Jurkat, Clone E6-1 (cell line): ENCODE data around the gene LCN6. TPM values are rescaled to one million over a fixed set of nuclear protein-coding genes. Genes with fewer than 3 reads are reported as not detected.
"Not testable (repeated sequence)": the region's sequence is repeated elsewhere in the genome, so short reads cannot be mapped to it uniquely, and the experiment has no call there.

Source experiments
- DNase-seq: peaks from one replicate; pipeline ENCODE4 v3.0.0-alpha.2; 2011; ENCODE audit warnings: low read depth, low spot score
- H3K4me3 ChIP-seq: 2 replicates; pipeline ENCODE4 v1.5.1; 2011; ENCODE audit warnings: mild to moderate bottlenecking, low read length, control low read depth, moderate library complexity
- polyA plus RNA-seq: library from polyadenylated mRNA; unstranded; fragments of >200 nt; gene quantifications from one replicate; pipeline ENCODE4 v1.2.1, GENCODE V29; 2012; ENCODE audit warnings: missing spikeins; ENCODE audit not compliant: insufficient read length, insufficient read depth

The LCN6 gene
- polyA plus RNA-seq, result not detected

- DNase-seq, result no peak
- H3K4me3 ChIP-seq, result no peak within 1 kb of the TSS
Observed at GRCh38 chr9:136748201-136748600, at the start of gene LCN6. Gene LCN6, minus strand, starts transcription at chr9:136748525. Its CDS starts 42 bp downstream, at chr9:136748483.

GRCh38 chr9:136796775-136797347 is 48.5 kb upstream of the LCN6 start:
- not testable (repeated sequence) for DNase-seq, H3K4me3 ChIP-seq

GRCh38 chr9:136796238-136796774 is 48.0 kb upstream of the LCN6 start, which contains the start of gene CCDC183:
Gene CCDC183, plus strand, starts transcription at chr9:136796338. Its CDS starts 60 bp downstream, at chr9:136796398.
- H3K4me3 ChIP-seq, result no peak within 1 kb of the TSS
- DNase-seq, result no peak

- H3K4me3 ChIP-seq, result no peak overlapping the region
- no peak for DNase-seq
Observed at GRCh38 chr9:136795000-136795348, 46.6 kb upstream of the LCN6 start.

- H3K4me3 ChIP-seq, result no peak overlapping the region
- no peak for DNase-seq
Observed at GRCh38 chr9:136794281-136794999, 46.1 kb upstream of the LCN6 start.

- DNase-seq, result no peak
Observed at GRCh38 chr9:136793086-136793946, 45.0 kb upstream of the LCN6 start.

GRCh38 chr9:136792321-136793085 is 44.2 kb upstream of the LCN6 start:
- no peak for DNase-seq
- peak overlapping the region; percentile 86 for H3K4me3 ChIP-seq

More at GRCh38 chr9:136793086-136793946, 45.0 kb upstream of the LCN6 start:
- H3K4me3 ChIP-seq, result no peak overlapping the region

GRCh38 chr9:136791516-136792276 is 43.4 kb upstream of the LCN6 start:
- DNase-seq, result no peak
- H3K4me3 ChIP-seq, result peak overlapping the region; percentile 86

- peak within 1 kb of the TSS; percentile 86 for H3K4me3 ChIP-seq
Observed at GRCh38 chr9:136790640-136791515, 42.6 kb upstream of the LCN6 start, which contains the start of gene TMEM141. Gene TMEM141, plus strand, starts transcription at chr9:136791344. Its CDS starts 27 bp downstream, at chr9:136791371.

GRCh38 chr9:136789523-136789937 is 41.2 kb upstream of the LCN6 start:
- no peak overlapping the region for H3K4me3 ChIP-seq
- no peak for DNase-seq

More at GRCh38 chr9:136790640-136791515, 42.6 kb upstream of the LCN6 start, which contains the start of gene TMEM141:
- DNase-seq, result peak; percentile 97

- DNase-seq, H3K4me3 ChIP-seq: not testable (repeated sequence)
Observed at GRCh38 chr9:136788644-136789522, 40.6 kb upstream of the LCN6 start.

- H3K4me3 ChIP-seq, result peak overlapping the region; percentile 21
Observed at GRCh38 chr9:136787690-136788400, 39.5 kb upstream of the LCN6 start.

GRCh38 chr9:136786983-136787382 is 38.7 kb upstream of the LCN6 start:
- not testable (repeated sequence) for H3K4me3 ChIP-seq, DNase-seq

More at GRCh38 chr9:136787690-136788400, 39.5 kb upstream of the LCN6 start:
- DNase-seq, result peak; percentile 65

- no peak overlapping the region for H3K4me3 ChIP-seq
- no peak for DNase-seq
Observed at GRCh38 chr9:136786451-136786850, 38.1 kb upstream of the LCN6 start.
